ENCODE results near the gene MED13L. TPM values are rescaled to one million over a fixed set of nuclear protein-coding genes. Genes with fewer than 3 reads are reported as not detected.
"Not testable (repeated sequence)": the region's sequence is repeated elsewhere in the genome, so short reads cannot be mapped to it uniquely, and the experiment has no call there.

The MED13L gene
- polyA plus RNA-seq, 3 donors = 14.2 to 33.6 (median 28.7) TPM

- 49 to 76% (median 71%) methylated on average over 10 of the region's 10 CpGs for WGBS, 3 donors
- H3K27ac ChIP-seq (ENCODE audit: low read depth, low read length) = no peak overlapping the region
These were observed 278.6 kb downstream of the MED13L start for GRCh38 chr12:115998794-115999478.

GRCh38 chr12:115998119-115998633, 279.3 kb downstream of the MED13L start:
- 47 to 68% (median 57%) methylated on average over 3 of the region's 3 CpGs for WGBS, 3 donors
- no peak overlapping the region for H3K27ac ChIP-seq (ENCODE audit: low read depth, low read length)

GRCh38 chr12:115993737-115994136, 283.8 kb downstream of the MED13L start:
- 67 to 89% (median 83%) methylated on average over 2 of the region's 2 CpGs for WGBS, 3 donors
- no peak overlapping the region for H3K27ac ChIP-seq (ENCODE audit: low read depth, low read length)

GRCh38 chr12:115990241-115990640, 287.3 kb downstream of the MED13L start:
- 67 to 95% (median 95%) methylated on average over 3 of the region's 3 CpGs for WGBS, 3 donors
- no peak overlapping the region for H3K27ac ChIP-seq (ENCODE audit: low read depth, low read length)

GRCh38 chr12:115988625-115989563, 288.6 kb downstream of the MED13L start:
- no peak overlapping the region for H3K27ac ChIP-seq (ENCODE audit: low read depth, low read length)
- 84 to 87% (median 85%) methylated on average over 8 of the region's 8 CpGs for WGBS, 3 donors

GRCh38 chr12:115988212-115988611, 289.3 kb downstream of the MED13L start:
- WGBS, 3 donors = 37 to 45% (median 42%) methylated on average over 2 of the region's 2 CpGs
- no peak overlapping the region for H3K27ac ChIP-seq (ENCODE audit: low read depth, low read length)

- no peak overlapping the region for H3K27ac ChIP-seq (ENCODE audit: low read depth, low read length)
- WGBS, 3 donors = 91 to 96% (median 91%) methylated on average over 4 of the region's 4 CpGs
These were observed 292.9 kb downstream of the MED13L start for GRCh38 chr12:115984616-115985015.

- WGBS, 3 donors = 76 to 86% (median 84%) methylated on average over 5 of the region's 5 CpGs
- no peak overlapping the region for H3K27ac ChIP-seq (ENCODE audit: low read depth, low read length)
These were observed 294.2 kb downstream of the MED13L start for GRCh38 chr12:115983226-115983798.

GRCh38 chr12:115980339-115980738, 297.2 kb downstream of the MED13L start:
- H3K27ac ChIP-seq (ENCODE audit: low read depth, low read length) = no peak overlapping the region
- 83 to 98% (median 90%) methylated on average over 3 of the region's 3 CpGs for WGBS, 3 donors

GRCh38 chr12:115979851-115980250, 297.6 kb downstream of the MED13L start:
- no peak overlapping the region for H3K27ac ChIP-seq (ENCODE audit: low read depth, low read length)

GRCh38 chr12:115979351-115979750, 298.1 kb downstream of the MED13L start:
- H3K27ac ChIP-seq (ENCODE audit: low read depth, low read length) = no peak overlapping the region

More at GRCh38 chr12:115979851-115980250, 297.6 kb downstream of the MED13L start:
- WGBS, 3 donors = 66 to 82% (median 79%) methylated on average over 3 of the region's 3 CpGs

- 98% methylated on average over 2 of the region's 2 CpGs for WGBS, 3 donors
- H3K27ac ChIP-seq (ENCODE audit: low read depth, low read length) = not testable (repeated sequence)
These were observed 300.7 kb downstream of the MED13L start for GRCh38 chr12:115976829-115977228.

GRCh38 chr12:115975411-115975810, 302.1 kb downstream of the MED13L start:
- H3K27ac ChIP-seq (ENCODE audit: low read depth, low read length) = no peak overlapping the region
- 75 to 82% (median 81%) methylated on average over 9 of the region's 9 CpGs for WGBS, 3 donors

- WGBS, 3 donors = 94 to 100% (median 98%) methylated on average over 3 of the region's 3 CpGs
- no peak overlapping the region for H3K27ac ChIP-seq (ENCODE audit: low read depth, low read length)
These were observed 303.3 kb downstream of the MED13L start for GRCh38 chr12:115973968-115974724.

- WGBS, 3 donors = 38 to 71% (median 69%) methylated on average over 1 of the region's 1 CpG
- no peak overlapping the region for H3K27ac ChIP-seq (ENCODE audit: low read depth, low read length)
These were observed 304.4 kb downstream of the MED13L start for GRCh38 chr12:115973066-115973465.

GRCh38 chr12:115972241-115972640, 305.3 kb downstream of the MED13L start:
- no peak overlapping the region for H3K27ac ChIP-seq (ENCODE audit: low read depth, low read length)
- WGBS, 3 donors = 81 to 97% (median 93%) methylated on average over 4 of the region's 4 CpGs

GRCh38 chr12:115968211-115968610, 309.3 kb downstream of the MED13L start:
- no peak overlapping the region for H3K27ac ChIP-seq (ENCODE audit: low read depth, low read length)
- WGBS, 3 donors = 79 to 86% (median 82%) methylated on average over 7 of the region's 7 CpGs

GRCh38 chr12:115966376-115966775, 311.1 kb downstream of the MED13L start:
- 95% methylated on average over 4 of the region's 4 CpGs for WGBS, 3 donors
- H3K27ac ChIP-seq (ENCODE audit: low read depth, low read length) = no peak overlapping the region

All from adipose tissue (tissue), 3 donors.